Retina (tissue), 1 donor: ENCODE data around the gene NLGN1.
"Not testable (repeated sequence)": the region's sequence is repeated elsewhere in the genome, so short reads cannot be mapped to it uniquely, and the experiment has no call there.

Source experiments
- DNase-seq: peaks from one replicate; pipeline ENCODE4 v3.0.0-alpha.2; 2016

The NLGN1 gene

DNA sequence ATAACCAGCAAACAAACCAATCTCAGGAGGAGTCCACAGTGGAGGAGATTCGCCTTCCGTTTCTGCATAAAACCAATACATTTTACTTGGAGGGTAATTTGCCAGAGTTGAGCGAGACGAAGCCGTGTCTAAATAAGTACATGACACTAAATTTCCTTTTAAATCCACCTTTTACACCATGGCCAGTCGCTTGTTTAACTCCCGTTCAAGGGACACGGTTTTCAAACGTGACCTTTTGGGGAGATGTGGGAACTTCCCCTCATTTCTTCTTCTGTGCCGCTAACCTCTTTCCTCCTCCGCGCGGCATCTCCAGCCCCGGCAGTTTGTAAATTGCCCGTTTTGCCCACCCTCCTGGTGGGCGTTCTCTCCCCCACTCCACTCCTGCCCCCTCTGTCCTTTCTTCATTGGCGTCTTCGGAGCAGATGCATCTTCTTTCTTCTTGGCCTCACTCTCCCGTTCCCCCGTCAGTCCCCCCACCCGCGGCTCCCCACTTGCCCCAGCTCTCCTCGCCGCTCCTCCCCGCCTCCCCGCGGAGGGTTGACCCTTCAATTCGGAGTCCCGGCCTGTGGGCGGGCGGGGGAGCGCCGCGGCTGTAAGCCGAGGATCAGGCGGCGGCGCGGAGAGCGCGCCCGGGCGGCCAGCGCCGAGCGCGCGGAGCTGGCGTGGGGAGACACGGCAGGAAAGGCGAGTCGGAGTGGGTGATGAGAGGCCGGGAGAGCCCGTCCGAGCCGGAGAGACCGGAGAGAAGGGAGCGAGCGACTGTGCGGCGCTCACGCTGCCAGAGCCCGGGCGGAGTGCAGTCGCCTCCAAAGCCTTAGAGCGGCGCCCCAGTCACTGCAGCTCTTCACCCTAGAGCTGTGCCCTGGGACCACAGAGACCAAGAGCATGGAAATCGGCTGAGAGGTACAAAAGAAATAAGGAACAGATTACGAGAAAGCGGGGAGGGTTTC is at the start of gene NLGN1:
Gene NLGN1, plus strand, starts transcription at position 584 of the 950 bp plus-strand sequence.
- peak; percentile 94 for DNase-seq

DNA sequence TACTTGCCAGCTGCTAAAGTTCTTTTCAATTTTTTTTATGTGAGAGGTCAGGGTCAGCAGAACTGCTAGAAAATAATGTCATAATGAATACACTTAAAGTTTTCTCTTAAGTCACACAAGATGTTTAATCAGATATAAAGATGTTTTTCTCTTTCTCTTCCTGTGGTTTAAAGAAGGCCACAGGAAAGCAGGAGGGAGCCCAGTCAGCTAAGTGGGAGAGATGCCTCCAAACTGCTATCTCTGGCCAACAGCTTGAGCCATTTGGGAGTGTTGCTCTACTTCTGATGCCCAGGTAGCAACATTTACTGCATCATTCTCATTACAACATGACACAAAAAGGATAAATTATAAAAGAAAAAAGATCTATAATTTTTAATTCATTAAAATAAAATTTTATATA is 45.7 kb upstream of the NLGN1 start:
- no peak for DNase-seq

DNA sequence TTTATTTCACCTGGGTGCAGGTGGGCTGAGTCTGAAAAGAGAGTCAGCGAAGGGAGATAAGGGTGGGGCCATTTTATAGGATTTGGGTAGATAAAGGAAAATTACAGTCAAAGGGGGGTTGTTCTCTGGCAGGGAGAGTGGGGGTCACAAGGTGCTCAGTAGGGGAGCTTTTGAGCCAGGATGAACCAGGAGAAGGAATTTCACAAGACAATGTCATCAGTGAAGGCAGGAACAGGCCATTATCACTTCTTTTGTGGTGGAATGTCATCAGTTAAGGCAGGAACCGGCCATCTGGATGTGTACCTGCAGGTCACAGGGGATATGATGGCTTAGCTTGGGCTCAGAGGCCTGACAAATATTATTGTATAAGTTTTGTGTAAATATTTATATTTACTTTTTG is 44.4 kb upstream of the NLGN1 start:
- not testable (repeated sequence) for DNase-seq

DNA sequence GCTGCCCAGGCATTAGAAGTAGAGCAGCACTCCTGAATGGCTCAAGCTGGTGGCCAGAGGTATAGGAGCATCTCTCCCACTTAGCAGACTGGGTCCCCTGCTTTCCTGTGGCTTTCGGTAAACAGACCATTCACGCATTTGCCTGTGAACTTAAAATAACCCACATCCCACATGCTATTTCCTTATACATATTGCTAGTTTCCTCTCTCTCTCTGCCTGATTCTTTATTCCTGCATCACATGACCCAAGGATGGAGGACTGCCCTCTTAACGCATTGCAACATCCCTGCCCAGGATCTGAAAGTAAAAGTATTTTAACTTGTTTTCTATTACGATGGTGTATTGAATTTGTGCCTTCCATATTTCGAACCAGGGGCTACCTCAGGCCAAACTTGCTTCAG is 43.4 kb upstream of the NLGN1 start:
- DNase-seq, result no peak

DNA sequence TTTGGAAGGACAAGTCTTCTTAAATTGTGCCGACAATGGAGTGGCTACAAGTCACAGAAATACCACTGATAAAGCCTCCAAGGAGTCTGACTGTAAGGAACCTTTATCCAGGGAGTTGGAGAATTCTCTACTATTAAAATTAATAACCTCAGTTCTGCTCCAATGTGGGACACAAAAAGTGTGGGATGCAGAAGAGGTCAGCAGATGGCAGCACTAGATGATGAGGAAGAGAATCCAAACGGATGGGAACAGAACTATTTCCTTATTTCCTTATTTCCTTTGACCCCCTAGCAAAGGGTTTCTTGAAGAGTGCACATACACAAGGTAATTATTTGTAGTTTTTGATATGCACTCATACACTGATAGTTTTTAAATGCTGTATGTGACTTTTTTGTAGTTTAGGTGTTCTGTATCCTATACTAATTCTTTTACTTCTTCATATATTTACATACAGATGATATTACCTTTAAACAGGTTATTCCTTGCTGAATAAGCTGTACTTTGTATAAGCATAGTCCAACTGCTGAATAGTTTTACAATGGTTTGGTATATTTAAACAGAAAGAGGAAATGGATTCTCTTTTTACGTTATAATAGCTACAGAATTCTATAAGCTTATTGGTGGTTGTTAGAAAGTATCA is 25.6 kb upstream of the NLGN1 start:
- peak; percentile 24 for DNase-seq

DNA sequence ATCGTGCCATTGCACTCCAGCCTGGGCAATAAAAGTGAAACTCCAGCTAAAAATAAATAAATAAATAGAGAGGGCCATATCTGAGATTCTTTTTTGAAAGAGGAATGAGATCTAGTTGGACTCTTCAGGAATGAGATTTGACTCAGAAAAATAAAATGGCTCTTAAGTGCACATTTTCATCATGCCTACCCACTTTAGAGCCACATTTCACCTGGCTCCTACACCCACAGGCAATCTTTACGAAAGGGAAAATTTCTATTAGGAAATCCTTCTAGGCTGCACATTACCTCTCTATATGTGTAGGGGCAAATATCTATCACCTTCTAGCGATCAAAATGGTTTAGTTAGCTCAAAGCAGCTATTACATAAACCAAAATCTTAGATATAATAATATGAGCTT is 16.9 kb upstream of the NLGN1 start:
- no peak for DNase-seq

DNA sequence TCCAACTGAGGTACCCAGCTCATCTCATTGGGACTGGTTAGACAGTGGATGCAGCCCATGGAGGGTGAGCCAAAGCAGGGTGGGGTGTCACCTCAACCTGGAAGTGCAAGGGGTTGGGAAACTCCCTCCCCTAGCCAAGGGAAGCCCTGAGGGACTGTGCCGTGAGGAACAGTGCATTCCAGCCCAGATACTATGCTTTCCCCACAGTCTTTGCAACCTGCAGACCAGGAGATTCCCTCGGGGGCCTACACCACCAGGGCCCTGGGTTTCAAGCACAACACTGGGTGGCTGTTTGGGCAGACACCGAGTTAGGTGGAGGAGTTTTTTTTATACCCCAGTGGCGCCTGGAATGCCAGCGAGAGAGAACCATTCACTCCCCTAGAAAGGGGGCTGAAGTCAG is 15.6 kb upstream of the NLGN1 start:
- DNase-seq, result not testable (repeated sequence)

DNA sequence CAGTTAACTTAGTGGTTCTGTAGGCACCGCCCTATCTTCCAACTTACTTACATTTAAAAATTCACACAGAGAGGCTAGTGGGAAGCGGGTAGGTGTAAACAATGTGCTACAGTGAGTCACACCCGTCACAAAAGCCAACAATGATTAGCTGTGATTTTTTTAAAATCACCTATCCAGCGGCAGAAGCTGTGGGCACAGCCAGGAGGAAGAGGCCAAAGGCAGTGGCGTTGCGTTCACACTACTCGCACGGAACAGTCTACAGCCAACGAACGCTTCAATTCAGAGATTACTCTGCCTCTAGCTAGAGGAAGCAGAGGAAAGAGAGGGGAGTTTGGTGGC is 2.5 kb upstream of the NLGN1 start:
- no peak for DNase-seq

DNA sequence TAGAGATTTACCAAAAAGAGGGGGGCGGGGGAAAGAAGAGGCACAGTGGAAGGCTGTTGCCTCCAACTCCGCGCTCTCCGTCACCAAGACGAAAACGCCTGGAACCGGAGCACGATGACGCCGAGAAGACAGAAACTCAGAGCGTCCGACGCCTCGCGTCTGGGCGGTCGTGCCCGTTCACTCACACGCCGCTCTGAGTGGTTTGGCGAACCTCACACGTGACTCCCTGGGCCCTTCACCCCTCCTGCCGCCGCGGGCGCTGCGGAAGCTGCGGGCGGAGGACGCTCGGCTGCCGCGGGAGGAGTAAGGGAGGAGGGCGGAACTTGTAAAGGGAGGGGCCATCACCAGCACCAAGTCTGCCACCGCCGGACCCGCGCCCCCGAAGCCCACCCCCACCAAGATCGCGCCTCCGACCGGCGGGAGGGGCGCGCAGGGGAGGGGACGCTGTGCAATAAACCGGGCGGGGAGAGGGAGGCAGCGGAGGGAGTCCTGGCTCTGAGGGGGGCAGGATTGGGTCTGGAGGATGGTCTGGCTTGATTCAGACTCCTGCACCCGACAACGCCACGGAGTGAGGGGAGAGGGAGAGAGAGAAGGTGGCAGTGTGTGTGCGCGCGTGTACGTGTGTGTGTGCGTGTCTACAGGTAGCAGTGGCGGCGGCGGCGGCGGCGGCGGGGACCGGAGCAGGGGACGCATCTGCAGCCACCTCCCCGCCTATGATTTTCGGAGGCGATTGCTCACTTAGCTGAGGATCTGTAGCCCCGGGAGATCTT is 1.9 kb upstream of the NLGN1 start:
- DNase-seq, result peak; percentile 93

DNA sequence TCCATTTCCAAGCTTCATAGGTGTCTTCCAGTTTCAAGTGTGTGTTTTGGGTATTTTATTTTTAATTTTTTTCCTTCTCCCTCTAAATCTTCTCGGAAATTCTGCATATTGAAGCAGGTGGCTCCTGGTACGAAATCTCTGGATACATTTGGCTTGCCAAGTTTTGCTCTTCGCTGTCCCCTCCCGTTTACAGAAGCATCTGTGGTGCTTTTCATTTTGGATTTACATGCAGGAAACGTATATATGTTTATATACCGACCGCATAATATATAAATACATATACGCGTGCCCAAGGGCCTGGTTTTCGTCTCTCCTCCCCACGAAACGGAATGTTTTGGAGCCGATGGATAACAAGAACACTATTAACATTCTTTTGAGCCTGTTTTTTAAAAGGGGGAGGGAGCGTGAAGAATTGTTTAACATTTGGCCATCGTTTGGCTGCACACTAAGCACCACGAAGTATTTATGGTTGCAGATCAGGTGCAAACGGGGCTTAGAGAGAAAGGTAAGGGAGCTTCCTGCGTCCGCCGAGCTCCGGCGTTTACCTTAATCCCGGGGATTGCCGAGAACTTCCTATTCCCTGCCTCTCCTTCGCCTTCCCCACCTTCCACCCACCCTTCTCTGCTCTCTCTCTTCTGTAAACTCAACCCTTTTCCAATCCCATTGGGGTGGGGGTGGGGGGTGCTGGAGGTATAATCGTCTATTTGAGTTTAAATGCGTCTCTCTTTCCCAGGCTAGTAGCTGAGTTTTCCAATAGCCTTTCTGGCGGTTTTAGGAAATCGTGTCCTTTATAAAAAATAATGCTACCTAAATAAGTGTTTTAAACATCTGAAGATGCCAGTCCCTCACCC is 1.1 kb upstream of the NLGN1 start:
- DNase-seq, result peak; percentile 69

DNA sequence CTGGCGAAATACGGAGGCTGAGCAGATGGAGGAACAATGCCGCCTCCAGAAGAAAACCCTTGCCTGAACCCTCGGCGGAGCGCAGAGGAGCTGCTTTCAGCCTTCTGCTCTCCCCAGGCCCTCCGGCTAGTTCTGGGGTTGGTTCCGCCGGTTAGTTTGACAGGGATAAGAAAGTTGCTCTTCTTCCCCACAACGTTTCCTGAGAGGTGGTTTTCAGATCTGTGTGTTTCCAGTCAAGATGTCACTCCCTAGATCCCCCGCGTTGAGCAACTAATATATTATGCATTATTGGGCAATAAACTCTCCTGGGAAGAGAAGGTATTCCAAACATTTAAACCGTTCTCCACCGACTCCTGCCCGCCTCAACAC is 551 bp downstream of the NLGN1 start:
- DNase-seq, result no peak

DNA sequence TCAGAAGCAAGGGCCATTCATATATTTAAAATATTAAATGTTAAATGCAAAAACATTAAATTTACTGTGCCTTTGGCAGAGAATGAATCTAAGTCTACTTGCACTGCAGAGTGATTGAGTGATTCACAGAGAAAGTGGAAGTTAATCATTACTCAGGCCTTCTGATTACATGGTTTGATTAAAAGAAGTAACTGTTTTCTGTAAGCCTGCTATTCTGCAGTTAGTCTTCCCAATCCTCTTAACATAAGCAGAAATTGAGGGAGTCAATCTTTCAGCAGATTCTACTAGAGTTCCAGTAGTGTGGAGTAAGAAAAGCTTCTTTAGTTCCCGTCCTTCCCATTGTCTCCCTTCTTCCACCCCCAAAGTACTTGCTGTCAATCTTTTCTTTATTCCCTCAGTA is 1.5 kb downstream of the NLGN1 start:
- DNase-seq, result no peak

DNA sequence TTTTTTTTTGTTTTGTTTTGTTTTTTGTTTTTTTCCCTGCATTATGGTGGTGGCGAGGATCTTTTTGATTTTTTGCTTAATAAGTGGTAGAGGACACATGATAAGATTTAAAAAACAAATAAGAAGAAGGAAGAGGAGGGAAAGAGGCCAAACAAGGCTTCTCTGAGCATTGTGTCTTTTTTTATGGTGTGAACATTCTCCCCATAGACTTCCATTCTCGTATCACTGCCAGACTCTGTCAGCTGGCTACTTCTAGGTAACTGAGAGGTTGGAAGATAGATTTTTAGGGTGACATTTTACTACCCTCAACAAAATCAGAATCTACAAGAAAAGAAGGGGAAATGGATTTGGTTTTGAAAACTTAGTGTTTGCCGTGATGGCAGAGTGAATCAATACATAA is 3.8 kb downstream of the NLGN1 start:
- DNase-seq, result no peak

DNA sequence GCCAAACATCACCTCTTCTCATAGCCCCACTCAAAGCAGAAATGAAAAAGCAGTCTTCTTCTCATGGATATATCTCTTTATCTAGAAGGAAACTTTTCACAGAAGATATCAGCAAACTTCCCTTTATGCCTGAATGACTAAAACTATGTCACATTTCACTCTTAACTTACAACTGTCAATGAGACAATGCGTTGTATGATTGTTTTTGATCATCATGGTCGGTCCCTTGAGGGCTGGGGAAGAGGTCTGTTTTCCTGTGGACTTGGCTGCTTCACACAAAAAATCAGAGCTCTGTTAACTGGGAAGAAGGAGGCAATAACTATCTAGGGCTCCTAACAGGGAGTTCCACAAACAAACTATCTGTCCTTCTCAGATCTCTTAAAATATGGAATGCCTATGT is 5.1 kb downstream of the NLGN1 start:
- DNase-seq, result no peak

DNA sequence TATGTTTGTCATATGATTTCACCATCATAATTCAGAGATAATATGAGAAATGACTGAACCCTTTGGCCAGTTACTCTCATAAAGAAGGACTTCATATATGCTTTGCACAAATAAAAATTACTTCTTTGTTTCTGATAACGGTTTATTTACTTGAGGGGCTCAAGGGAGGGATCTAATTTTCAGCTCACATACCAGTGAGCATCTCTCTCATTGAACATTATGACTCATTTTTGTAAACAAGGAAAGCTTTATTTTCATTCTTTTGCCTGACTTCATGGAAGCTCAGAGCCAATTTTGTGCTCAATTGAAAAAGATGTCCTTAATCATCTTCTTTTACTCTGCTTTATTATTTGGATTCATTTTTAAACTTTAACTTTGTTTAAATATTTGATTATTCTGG is 5.8 kb downstream of the NLGN1 start:
- DNase-seq, result no peak

DNA sequence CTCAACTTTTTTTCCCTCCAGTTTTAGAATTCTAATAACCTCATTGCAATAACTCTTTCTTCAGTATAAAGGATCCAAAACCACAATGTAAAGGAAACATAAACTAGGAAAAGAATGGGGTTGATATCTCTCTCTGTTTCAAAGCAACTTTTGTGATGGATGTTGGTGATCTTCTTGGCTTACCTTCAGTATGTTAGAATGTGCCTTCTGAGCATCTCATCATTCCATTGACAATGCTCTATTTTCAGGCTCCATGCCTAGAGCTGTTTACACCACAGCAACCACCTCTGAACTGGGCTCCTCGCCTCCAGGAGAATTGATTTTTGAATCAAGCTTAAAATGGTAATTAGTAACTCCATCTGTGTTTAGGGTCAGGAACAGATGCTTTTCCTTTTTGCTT is 6.6 kb downstream of the NLGN1 start:
- no peak for DNase-seq

DNA sequence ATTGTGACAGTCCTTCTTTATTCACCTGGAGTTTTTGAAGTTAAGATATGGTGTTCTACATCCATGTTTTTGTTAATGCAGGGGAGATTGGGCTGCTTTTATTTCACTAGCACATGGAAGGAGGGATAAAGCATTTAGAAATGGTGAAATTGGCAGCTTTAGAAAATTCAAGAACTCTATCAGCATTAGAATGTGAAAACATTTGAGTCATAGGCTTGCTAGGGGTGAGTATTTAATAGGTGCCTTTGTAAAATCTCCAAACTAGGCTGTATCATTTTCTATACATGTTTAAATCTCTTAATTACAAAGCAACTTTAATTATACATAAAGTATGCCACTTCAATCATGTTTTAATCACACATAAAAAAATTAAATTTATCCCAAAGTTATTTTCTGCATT is 12.9 kb downstream of the NLGN1 start:
- no peak for DNase-seq

DNA sequence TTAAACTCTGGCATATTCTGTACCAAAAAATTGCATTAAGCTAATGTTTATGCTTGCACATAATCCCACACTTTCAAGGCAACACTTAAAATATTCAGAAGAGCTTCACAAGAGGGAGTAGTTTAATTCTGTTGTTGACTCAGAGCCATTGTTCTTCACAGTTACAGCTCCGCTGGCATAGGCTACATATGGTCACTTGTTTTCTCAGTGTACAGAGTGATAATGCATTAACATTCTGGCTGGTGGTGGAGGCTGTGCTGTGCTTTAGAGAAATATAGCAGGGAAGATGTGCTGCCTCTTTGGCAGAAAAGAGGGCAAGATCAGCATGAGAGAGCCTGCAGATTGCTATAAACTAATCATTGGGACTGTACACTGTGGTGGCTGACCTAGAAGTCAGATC is 13.3 kb downstream of the NLGN1 start:
- DNase-seq, result no peak

DNA sequence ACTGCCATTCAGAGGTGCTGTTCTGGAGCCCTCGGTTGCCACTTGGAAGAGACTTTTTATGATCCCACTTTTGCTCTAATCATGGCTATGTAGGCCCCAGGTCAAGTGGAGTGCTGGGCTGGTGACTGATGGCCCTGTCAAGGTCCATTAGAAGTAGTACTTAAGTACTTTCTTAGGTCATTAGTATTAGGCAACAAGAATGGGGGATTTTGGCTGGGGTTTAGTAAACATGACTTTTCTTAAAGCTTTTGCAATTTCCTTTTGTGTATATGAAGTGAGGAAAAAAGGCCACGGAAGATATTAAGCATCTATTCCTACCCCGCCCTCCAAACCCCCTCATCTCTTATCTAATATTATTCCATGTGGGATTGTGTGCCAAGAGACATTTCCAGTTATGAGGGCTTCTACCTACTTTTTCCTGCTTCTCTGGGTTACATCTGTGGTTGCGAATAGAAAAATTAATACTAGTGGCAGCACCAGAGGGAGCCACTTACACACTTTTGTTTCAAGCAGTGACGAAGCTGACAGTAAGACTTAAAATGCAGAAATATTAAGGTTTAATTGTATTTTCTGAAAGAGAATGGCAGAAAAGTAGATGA is 13.9 kb downstream of the NLGN1 start:
- peak; percentile 49 for DNase-seq

DNA sequence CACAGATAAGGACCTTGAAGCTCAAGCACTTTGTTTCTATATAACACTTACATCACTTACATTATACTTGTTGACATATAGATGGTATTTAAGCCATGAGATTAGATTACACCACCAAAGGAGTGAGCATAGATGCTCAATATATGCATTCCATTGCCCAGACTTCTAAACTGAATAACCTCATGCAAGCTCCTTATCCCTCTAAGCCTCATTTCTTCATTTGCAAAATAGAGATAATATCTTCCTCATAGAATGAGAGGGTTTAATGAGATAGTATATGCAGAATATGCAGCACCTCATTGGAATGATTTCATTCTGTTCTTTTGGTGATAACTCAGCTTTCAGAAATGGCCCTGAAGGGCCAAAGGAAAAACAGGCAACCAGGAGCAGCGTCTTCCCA is 18.5 kb downstream of the NLGN1 start:
- no peak for DNase-seq

DNA sequence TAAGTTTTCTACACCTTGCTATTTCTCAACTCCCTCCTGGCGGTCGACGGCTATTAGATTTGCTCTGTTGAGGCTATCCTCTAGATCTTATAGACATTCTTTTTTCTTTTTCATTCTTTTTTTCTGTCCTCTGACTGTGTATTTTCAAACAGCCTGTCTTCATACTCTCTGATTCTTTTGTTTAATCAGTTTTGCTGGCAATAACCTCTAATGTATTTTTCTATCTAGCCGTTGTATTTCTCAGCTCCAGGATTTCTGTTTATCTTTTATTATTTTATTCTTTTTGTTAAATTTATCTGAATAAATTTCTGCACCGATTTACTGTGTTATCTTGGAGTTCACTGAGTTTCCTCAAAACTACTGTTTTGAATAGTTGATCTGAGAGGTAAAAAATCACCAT is 31.5 kb downstream of the NLGN1 start:
- no peak for DNase-seq

DNA sequence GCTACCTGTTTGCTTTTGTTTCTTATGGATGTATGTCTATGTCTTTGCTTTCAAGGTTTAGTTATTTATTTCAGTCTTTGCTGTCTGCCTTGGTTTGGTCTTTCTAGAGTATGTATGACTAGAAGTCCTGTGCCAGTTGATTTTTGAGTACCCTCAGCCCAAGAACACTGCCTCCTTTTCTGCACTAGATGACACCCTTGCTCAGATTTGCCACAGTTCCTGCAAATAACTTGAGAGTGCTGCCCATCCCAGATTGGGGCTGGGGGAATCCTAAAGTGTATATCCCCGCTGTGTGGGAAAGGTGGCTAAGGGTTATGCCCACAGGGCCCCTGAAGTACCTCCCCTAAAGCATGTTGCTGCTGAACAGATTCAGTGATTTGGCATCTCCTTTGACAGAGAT is 32.0 kb downstream of the NLGN1 start:
- no peak for DNase-seq
